Mesodermal cell (in vitro differentiated cells): ENCODE data around the gene DNTTIP2.
A peak's percentile ranks its signal among the peaks of the same experiment; 100 is the strongest.
"Not testable (repeated sequence)": the region's sequence is repeated elsewhere in the genome, so short reads cannot be mapped to it uniquely, and the experiment has no call there.

ENCODE experiments used
- H3K27ac ChIP-seq: 2 replicates; pipeline ENCODE4 v1.7.0; 2013; ENCODE audit warnings: mild to moderate bottlenecking, low read depth, low read length, moderate library complexity; ENCODE audit not compliant: severe bottlenecking
- H3K36me3 ChIP-seq: 2 replicates; pipeline ENCODE4 v1.7.1; 2013; ENCODE audit warnings: mild to moderate bottlenecking, low read length, moderate library complexity; ENCODE audit not compliant: control insufficient read depth, insufficient read depth
- H3K4me1 ChIP-seq: one replicate; pipeline ENCODE4 v1.7.1; 2013; ENCODE audit warnings: mild to moderate bottlenecking, low read length; ENCODE audit not compliant: insufficient read depth, control insufficient read depth, poor library complexity, severe bottlenecking
- H3K4me3 ChIP-seq: 2 replicates; pipeline ENCODE4 v1.7.0; 2013; ENCODE audit warnings: low read length, control low read depth, mild to moderate bottlenecking; ENCODE audit not compliant: insufficient read depth, poor library complexity, severe bottlenecking; ENCODE audit errors: extremely low read depth
- H3K9me3 ChIP-seq: 2 replicates; pipeline ENCODE4 v1.7.1; 2013; ENCODE audit warnings: mild to moderate bottlenecking, low read length, moderate library complexity; ENCODE audit not compliant: control insufficient read depth
- WGBS, 2 experiments: methylation state at CpG; one replicate each; pipeline ENCODE4 v1.1.5; 2013; ENCODE audit warnings: missing lambda C conversion rate in 2 of 2; ENCODE audit not compliant: insufficient coverage in 2 of 2; 5-methylcytosine and 5-hydroxymethylcytosine counted together

Gene DNTTIP2

GRCh38 chr1:93850687-93851326 is 28.2 kb downstream of the DNTTIP2 start:
- not testable (repeated sequence) for H3K36me3 ChIP-seq, H3K4me1 ChIP-seq, H3K27ac ChIP-seq, H3K4me3 ChIP-seq
- WGBS, 2 experiments = 24 to 44% methylated on average over 3 to 4 of the region's 10 CpGs
- peaks cover 10% of the 10 kb centered on the region for H3K9me3 ChIP-seq

GRCh38 chr1:93848350-93848883 is 30.6 kb downstream of the DNTTIP2 start:
- no CpG with 5 or more reads among the region's 4 CpGs for WGBS, 2 experiments
- peak overlapping the region; percentile 73 for H3K4me3 ChIP-seq
- H3K36me3 ChIP-seq = no peaks in the 10 kb centered on the region
- H3K4me1 ChIP-seq = peaks cover 10% of the 10 kb centered on the region
- H3K9me3 ChIP-seq = peaks cover 8% of the 10 kb centered on the region
- H3K27ac ChIP-seq = no peak overlapping the region

GRCh38 chr1:93847811-93848288 is 31.2 kb downstream of the DNTTIP2 start:
- Histone ChIP-seq H3K4me3 (peak overlapping the region; percentile 73), H3K9me3 (peaks cover 8% of the 10 kb centered on the region), H3K36me3 (no peaks in the 10 kb centered on the region), H3K4me1 (peaks cover 10% of the 10 kb centered on the region), H3K27ac (peak overlapping the region; percentile 97)
- 1 to 4% methylated on average over 28 of the region's 36 CpGs for WGBS, 2 experiments

GRCh38 chr1:93846992-93847810 is 31.8 kb downstream of the DNTTIP2 start:
- Histone ChIP-seq H3K9me3 (peaks cover 8% of the 10 kb centered on the region), H3K36me3 (no peaks in the 10 kb centered on the region), H3K4me3 (peak overlapping the region; percentile 73), H3K4me1 (peaks cover 10% of the 10 kb centered on the region), H3K27ac (peak overlapping the region; percentile 97)
- 0 to 1% methylated on average over 46 to 74 of the region's 86 CpGs for WGBS, 2 experiments

GRCh38 chr1:93846206-93846991 is 32.6 kb downstream of the DNTTIP2 start:
- H3K36me3 ChIP-seq = no peaks in the 10 kb centered on the region
- H3K27ac ChIP-seq = peak overlapping the region; percentile 97
- H3K9me3 ChIP-seq = peaks cover 8% of the 10 kb centered on the region
- peaks cover 10% of the 10 kb centered on the region for H3K4me1 ChIP-seq
- peak overlapping the region; percentile 73 for H3K4me3 ChIP-seq
- 0 to 1% methylated on average over 59 to 67 of the region's 94 CpGs for WGBS, 2 experiments

GRCh38 chr1:93845538-93846205 is 33.3 kb downstream of the DNTTIP2 start:
- Histone ChIP-seq H3K27ac (peak overlapping the region; percentile 97), H3K4me3 (peak overlapping the region; percentile 73), H3K36me3 (no peaks in the 10 kb centered on the region), H3K9me3 (peaks cover 8% of the 10 kb centered on the region), H3K4me1 (peaks cover 10% of the 10 kb centered on the region)
- WGBS, 2 experiments = 70 to 80% methylated on average over 7 to 10 of the region's 16 CpGs

- no peak overlapping the region for H3K4me3 ChIP-seq
- 65 to 74% methylated on average over 6 of the region's 8 CpGs for WGBS, 2 experiments
- peaks cover 10% of the 10 kb centered on the region for H3K4me1 ChIP-seq
- no peak overlapping the region for H3K27ac ChIP-seq
- H3K36me3 ChIP-seq = no peaks in the 10 kb centered on the region
- H3K9me3 ChIP-seq = no peaks in the 10 kb centered on the region
Observed at GRCh38 chr1:93844262-93845045, 34.6 kb downstream of the DNTTIP2 start.

- Histone ChIP-seq H3K9me3 (no peaks in the 10 kb centered on the region), H3K27ac (no peak overlapping the region), H3K4me3 (no peak overlapping the region), H3K4me1 (peaks cover 10% of the 10 kb centered on the region), H3K36me3 (peaks cover 3% of the 10 kb centered on the region)
- whole genome bisulfite sequencing, 2 experiments = 93 to 94% methylated on average over 4 of the region's 5 CpGs
Observed at GRCh38 chr1:93842750-93843500, 36.1 kb downstream of the DNTTIP2 start.

- H3K27ac ChIP-seq = no peak overlapping the region
- H3K4me3 ChIP-seq = no peak overlapping the region
- H3K36me3 ChIP-seq = peaks cover 8% of the 10 kb centered on the region
- H3K9me3 ChIP-seq = no peaks in the 10 kb centered on the region
- H3K4me1 ChIP-seq = peaks cover 10% of the 10 kb centered on the region
- WGBS, 2 experiments = 89 to 96% methylated on average over 3 of the region's 3 CpGs
Observed at GRCh38 chr1:93841771-93842170, 37.2 kb downstream of the DNTTIP2 start.
